HT-29 (cell line): ENCODE results near the gene USP17L15. TPM values are rescaled to one million over a fixed set of nuclear protein-coding genes. Genes with fewer than 3 reads are reported as not detected.
A peak's percentile ranks its signal among the peaks of the same experiment; 100 is the strongest.
"Not testable (repeated sequence)": the region's sequence is repeated elsewhere in the genome, so short reads cannot be mapped to it uniquely, and the experiment has no call there.

Source experiments
- DNase-seq: peaks from one replicate; pipeline ENCODE4 v3.0.0-alpha.2; 2015; ENCODE audit warnings: low spot score
- total RNA-seq: library from RNA; depleted of rRNA; stranded (reverse); fragments of >200 nt; shearing (Covaris generic); gene quantifications from 2 replicates; pipeline ENCODE4 v1.2.3, GENCODE V29; 2014; rRNA removed

The USP17L15 gene
- total RNA-seq: not detected in 2 replicates

DNA sequence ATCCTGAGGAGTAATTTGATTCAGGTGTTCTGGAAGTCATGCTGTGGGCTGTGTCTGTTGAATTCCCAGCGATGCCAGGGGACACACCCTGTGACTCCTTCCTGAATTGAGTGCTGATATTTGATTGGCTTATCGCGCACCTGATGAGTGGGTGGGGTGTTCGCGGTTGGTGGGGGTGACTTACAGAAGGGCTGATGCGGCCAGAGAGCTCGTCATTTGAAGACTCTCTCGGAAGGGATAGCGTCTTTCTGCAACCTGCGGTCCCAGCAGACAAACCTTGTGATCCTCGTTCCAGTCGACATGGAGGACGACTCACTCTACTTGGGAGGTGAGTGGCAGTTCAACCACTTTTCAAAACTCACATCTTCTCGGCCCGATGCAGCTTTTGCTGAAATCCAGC lies at the start of gene USP17L15:
USP17L15 (plus strand) TSS at position 301 of the 400 bp plus-strand sequence; CDS start at position 301, 0 bp downstream.
- not testable (repeated sequence) for DNase-seq

DNA sequence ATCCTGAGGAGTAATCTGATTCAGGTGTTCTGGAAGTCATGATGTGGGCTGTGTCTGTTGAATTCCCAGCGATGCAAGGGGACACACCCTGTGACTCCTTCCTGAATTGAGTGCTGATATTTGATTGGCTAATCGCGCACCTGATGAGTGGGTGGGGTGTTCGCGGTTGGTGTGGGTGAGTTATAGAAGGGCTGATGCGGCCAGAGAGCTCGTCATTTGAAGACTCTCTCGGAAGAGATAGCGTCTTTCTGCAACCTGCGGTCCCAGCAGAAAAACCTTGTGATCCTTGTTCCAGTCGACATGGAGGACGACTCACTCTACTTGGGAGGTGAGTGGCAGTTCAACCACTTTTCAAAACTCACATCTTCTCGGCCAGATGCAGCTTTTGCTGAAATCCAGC lies 23.8 kb upstream of the USP17L15 start, which contains the start of gene USP17L10:
USP17L10 (plus strand) TSS at position 301 of the 400 bp plus-strand sequence; CDS start at position 301, 0 bp downstream.
- not testable (repeated sequence) for DNase-seq

GRCh38 chr4:9214701-9215100 lies 19.5 kb upstream of the USP17L15 start:
- DNase-seq: not testable (repeated sequence)

DNA sequence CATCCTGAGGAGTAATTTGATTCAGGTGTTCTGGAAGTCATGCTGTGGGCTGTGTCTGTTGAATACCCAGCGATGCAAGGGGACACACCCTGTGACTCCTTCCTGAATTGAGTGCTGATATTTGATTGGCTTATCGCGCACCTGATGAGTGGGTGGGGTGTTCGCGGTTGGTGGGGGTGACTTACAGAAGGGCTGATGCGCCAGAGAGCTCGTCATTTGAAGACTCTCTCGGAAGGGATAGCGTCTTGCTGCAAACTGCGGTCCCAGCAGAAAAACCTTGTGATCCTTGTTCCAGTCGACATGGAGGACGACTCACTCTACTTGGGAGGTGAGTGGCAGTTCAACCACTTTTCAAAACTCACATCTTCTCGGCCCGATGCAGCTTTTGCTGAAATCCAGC lies 19.1 kb upstream of the USP17L15 start, which contains the start of gene USP17L11:
USP17L11 (plus strand) TSS at position 301 of the 400 bp plus-strand sequence; CDS start at position 301, 0 bp downstream.
- not testable (repeated sequence) for DNase-seq

- DNase-seq: not testable (repeated sequence)
Observed at GRCh38 chr4:9219852-9220251, 14.3 kb upstream of the USP17L15 start, which contains the start of gene USP17L12. USP17L12 (plus strand) TSS chr4:9220152; CDS start chr4:9220152, 0 bp downstream.

DNA sequence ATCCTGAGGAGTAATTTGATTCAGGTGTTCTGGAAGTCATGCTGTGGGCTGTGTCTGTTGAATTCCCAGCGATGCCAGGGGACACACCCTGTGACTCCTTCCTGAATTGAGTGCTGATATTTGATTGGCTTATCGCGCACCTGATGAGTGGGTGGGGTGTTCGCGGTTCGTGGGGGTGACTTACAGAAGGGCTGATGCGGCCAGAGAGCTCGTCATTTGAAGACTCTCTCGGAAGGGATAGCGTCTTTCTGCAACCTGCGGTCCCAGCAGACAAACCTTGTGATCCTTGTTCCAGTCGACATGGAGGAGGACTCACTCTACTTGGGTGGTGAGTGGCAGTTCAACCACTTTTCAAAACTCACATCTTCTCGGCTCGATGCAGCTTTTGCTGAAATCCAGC lies 9.6 kb upstream of the USP17L15 start, which contains the start of gene USP17L13:
USP17L13 (plus strand) TSS at position 301 of the 400 bp plus-strand sequence; CDS start at position 301, 0 bp downstream.
- DNase-seq: not testable (repeated sequence)

GRCh38 chr4:9230249-9230648 lies 3.9 kb upstream of the USP17L15 start:
- not testable (repeated sequence) for DNase-seq

GRCh38 chr4:9238461-9238860 lies 4.3 kb downstream of the USP17L15 start:
- not testable (repeated sequence) for DNase-seq

DNA sequence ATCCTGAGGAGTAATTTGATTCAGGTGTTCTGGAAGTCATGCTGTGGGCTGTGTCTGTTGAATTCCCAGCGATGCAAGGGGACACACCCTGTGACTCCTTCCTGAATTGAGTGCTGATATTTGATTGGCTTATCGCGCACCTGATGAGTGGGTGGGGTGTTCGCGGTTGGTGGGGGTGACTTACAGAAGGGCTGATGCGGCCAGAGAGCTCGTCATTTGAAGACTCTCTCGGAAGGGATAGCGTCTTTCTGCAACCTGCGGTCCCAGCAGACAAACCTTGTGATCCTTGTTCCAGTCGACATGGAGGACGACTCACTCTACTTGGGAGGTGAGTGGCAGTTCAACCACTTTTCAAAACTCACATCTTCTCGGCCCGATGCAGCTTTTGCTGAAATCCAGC lies 9.4 kb downstream of the USP17L15 start, which contains the start of gene USP17L17:
USP17L17 (plus strand) TSS at position 301 of the 400 bp plus-strand sequence; CDS start at position 301, 0 bp downstream.
- DNase-seq: not testable (repeated sequence)

- DNase-seq: peak; percentile 0
Observed at GRCh38 chr4:9247953-9248680, 13.9 kb downstream of the USP17L15 start, which contains the start of gene USP17L18. USP17L18 (plus strand) TSS chr4:9248630; CDS start chr4:9248630, 0 bp downstream.

GRCh38 chr4:9253078-9253477 lies 18.9 kb downstream of the USP17L15 start, which contains the start of gene USP17L19:
USP17L19 (plus strand) TSS chr4:9253378; CDS start chr4:9253378, 0 bp downstream.
- DNase-seq: not testable (repeated sequence)

- DNase-seq: not testable (repeated sequence)
Observed at GRCh38 chr4:9257824-9258223, 23.6 kb downstream of the USP17L15 start, which contains the start of gene USP17L20. USP17L20 (plus strand) TSS chr4:9258124; CDS start chr4:9258124, 0 bp downstream.

- not testable (repeated sequence) for DNase-seq
Observed at GRCh38 chr4:9262572-9262971, 28.4 kb downstream of the USP17L15 start, which contains the start of gene USP17L21. USP17L21 (plus strand) TSS chr4:9262872; CDS start chr4:9262872, 0 bp downstream.

GRCh38 chr4:9267319-9267718 lies 33.1 kb downstream of the USP17L15 start, which contains the start of gene USP17L22:
USP17L22 (plus strand) TSS chr4:9267619; CDS start chr4:9267619, 0 bp downstream.
- not testable (repeated sequence) for DNase-seq

DNA sequence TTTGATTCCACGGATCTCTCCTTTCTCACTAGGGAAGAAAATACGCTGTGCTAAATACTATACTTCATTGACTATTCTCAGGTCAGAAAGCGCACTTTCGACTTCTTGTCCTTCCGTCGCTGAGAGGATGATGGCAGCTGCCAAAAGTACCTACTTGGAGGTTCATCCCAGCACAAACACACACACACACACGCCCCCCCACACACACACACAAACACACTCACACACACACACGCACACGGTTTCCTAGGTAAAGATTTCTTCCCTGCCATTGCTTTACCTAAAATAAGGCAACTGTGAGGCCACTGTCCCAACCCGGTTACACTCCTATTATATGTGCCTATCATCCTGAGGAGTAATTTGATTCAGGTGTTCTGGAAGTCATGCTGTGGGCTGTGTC lies 37.5 kb downstream of the USP17L15 start:
- not testable (repeated sequence) for DNase-seq

Other genes with a start within 250 kb of the USP17L15 start
- not detected in 2 replicates for gene FAM90A26, start 64.0 kb upstream of the USP17L15 start, total RNA-seq
- gene USP17L10, start 23.7 kb upstream of the USP17L15 start, total RNA-seq: not detected in 2 replicates
- not detected in 2 replicates for gene USP17L11, start 19.0 kb upstream of the USP17L15 start, total RNA-seq
- not detected in 2 replicates for gene USP17L12, start 14.2 kb upstream of the USP17L15 start, total RNA-seq
- not detected in 2 replicates for gene USP17L13, start 9.5 kb upstream of the USP17L15 start, total RNA-seq
- gene USP17L17, start 9.5 kb downstream of the USP17L15 start, total RNA-seq: not detected in 2 replicates
- gene USP17L18, start 14.2 kb downstream of the USP17L15 start, total RNA-seq: not detected in 2 replicates
- gene USP17L19, start 19.0 kb downstream of the USP17L15 start, total RNA-seq: not detected in 2 replicates
- not detected in 2 replicates for gene USP17L20, start 23.7 kb downstream of the USP17L15 start, total RNA-seq
- not detected in 2 replicates for gene USP17L21, start 28.5 kb downstream of the USP17L15 start, total RNA-seq
- gene USP17L22, start 33.2 kb downstream of the USP17L15 start, total RNA-seq: 0.39 TPM in 1 of 2 replicates, not detected in the other
- not detected in 2 replicates for gene USP17L24, start 90.8 kb downstream of the USP17L15 start, total RNA-seq
- not detected in 2 replicates for gene USP17L25, start 95.5 kb downstream of the USP17L15 start, total RNA-seq
- not detected in 2 replicates for gene USP17L26, start 100.3 kb downstream of the USP17L15 start, total RNA-seq
- gene USP17L5, start 105.0 kb downstream of the USP17L15 start, total RNA-seq: not detected in 2 replicates
- not detected in 2 replicates for gene USP17L27, start 109.8 kb downstream of the USP17L15 start, total RNA-seq
- not detected in 2 replicates for gene USP17L28, start 114.5 kb downstream of the USP17L15 start, total RNA-seq
- not detected in 2 replicates for gene USP17L29, start 119.3 kb downstream of the USP17L15 start, total RNA-seq
- not detected in 2 replicates for gene USP17L30, start 128.7 kb downstream of the USP17L15 start, total RNA-seq
- not detected in 2 replicates for gene DEFB131A, start 210.0 kb downstream of the USP17L15 start, total RNA-seq